ENCODE data around the gene TBC1D16. TPM values are rescaled to one million over a fixed set of nuclear protein-coding genes. Genes with fewer than 3 reads are reported as not detected.

Gene TBC1D16
- total RNA-seq, 3 donors from 2014 or later, result 10.9 to 23.4 (median 22.1) TPM

- Histone ChIP-seq H3K4me3 (no peak overlapping the region), H3K36me3 (ENCODE audit: low read depth) (no peaks in the 10 kb centered on the region), H3K4me1 (ENCODE audit: low read depth) (peaks cover 55% of the 10 kb centered on the region), H3K9me3 (no peaks in the 10 kb centered on the region)
- TF ChIP-seq CTCF (IDR thresholded peaks at IDR 0.05), result no peak
- intact Hi-C loops (cut with DNase I, micrococcal nuclease), result loop anchor here in 1 of 2 donors (10.0 kb wide), 1 partner anchor 144 kb away; no protein-coding TSS in a partner anchor
- peak; percentile 69 for ATAC-seq
- DNase-seq, result peak; percentile 64 to 76 (median 69)
These were observed 47.3 kb downstream of the TBC1D16 start for GRCh38 chr17:79988185-79988971.

- Histone ChIP-seq H3K4me3 (no peak overlapping the region), H3K36me3 (ENCODE audit: low read depth) (no peaks in the 10 kb centered on the region), H3K4me1 (ENCODE audit: low read depth) (peaks cover 50% of the 10 kb centered on the region), H3K9me3 (no peaks in the 10 kb centered on the region)
- ATAC-seq (no peak), DNase-seq (no peak)
- intact Hi-C loops (cut with DNase I, micrococcal nuclease), result loop anchor here in 1 of 2 donors (10.0 kb wide), 1 partner anchor 143 kb away; no protein-coding TSS in a partner anchor
- TF ChIP-seq CTCF (IDR thresholded peaks at IDR 0.05), result no peak
These were observed 47.8 kb downstream of the TBC1D16 start for GRCh38 chr17:79987935-79988184.

- no peaks in the 10 kb centered on the region for H3K9me3 ChIP-seq
- H3K4me3 ChIP-seq, result no peak overlapping the region
- peak in 2 of 3 donors; percentile 25 to 27 for DNase-seq
- no peak for TF ChIP-seq CTCF (IDR thresholded peaks at IDR 0.05)
- intact Hi-C loops (cut with DNase I, micrococcal nuclease), result loop anchor here in 1 of 2 donors (10.0 kb wide), 1 partner anchor 143 kb away; no protein-coding TSS in a partner anchor
- ATAC-seq, result no peak
- no peaks in the 10 kb centered on the region for H3K36me3 ChIP-seq (ENCODE audit: low read depth)
- peaks cover 45% of the 10 kb centered on the region for H3K4me1 ChIP-seq (ENCODE audit: low read depth)
These were observed 48.3 kb downstream of the TBC1D16 start for GRCh38 chr17:79987187-79987934.

- Histone ChIP-seq H3K4me3 (no peak overlapping the region), H3K9me3 (no peaks in the 10 kb centered on the region), H3K4me1 (ENCODE audit: low read depth) (peaks cover 39% of the 10 kb centered on the region), H3K36me3 (ENCODE audit: low read depth) (no peaks in the 10 kb centered on the region)
- intact Hi-C loops (cut with DNase I, micrococcal nuclease), result loop anchor here in 1 of 2 donors (10.0 kb wide), 1 partner anchor 142 kb away; no protein-coding TSS in a partner anchor
- peak; percentile 56 to 59 (median 56) for DNase-seq
- no peak for ATAC-seq
- TF ChIP-seq CTCF (IDR thresholded peaks at IDR 0.05), result no peak
These were observed 49.1 kb downstream of the TBC1D16 start for GRCh38 chr17:79986411-79987186.

- H3K4me1 ChIP-seq (ENCODE audit: low read depth), result peaks cover 35% of the 10 kb centered on the region
- no peaks in the 10 kb centered on the region for H3K36me3 ChIP-seq (ENCODE audit: low read depth)
- ATAC-seq (no peak), DNase-seq (peak in 2 of 3 donors; percentile 23 to 25)
- TF ChIP-seq CTCF (IDR thresholded peaks at IDR 0.05), result no peak
- no peak overlapping the region for H3K4me3 ChIP-seq
- no peaks in the 10 kb centered on the region for H3K9me3 ChIP-seq
- intact Hi-C loops (cut with DNase I, micrococcal nuclease), result loop anchor here in 1 of 2 donors (10.0 kb wide), 1 partner anchor 141 kb away; no protein-coding TSS in a partner anchor
These were observed 49.7 kb downstream of the TBC1D16 start for GRCh38 chr17:79985943-79986391.

Data from mucosa of descending colon (tissue), 3 donors.